CMK (cell line): ENCODE measurements around the gene TMEM269.
"Not testable (repeated sequence)": the region's sequence is repeated elsewhere in the genome, so short reads cannot be mapped to it uniquely, and the experiment has no call there.

ENCODE experiments used
- DNase-seq: peaks from one replicate; pipeline ENCODE4 v3.0.0-alpha.2; 2010; ENCODE audit warnings: low read depth

The TMEM269 gene

DNA sequence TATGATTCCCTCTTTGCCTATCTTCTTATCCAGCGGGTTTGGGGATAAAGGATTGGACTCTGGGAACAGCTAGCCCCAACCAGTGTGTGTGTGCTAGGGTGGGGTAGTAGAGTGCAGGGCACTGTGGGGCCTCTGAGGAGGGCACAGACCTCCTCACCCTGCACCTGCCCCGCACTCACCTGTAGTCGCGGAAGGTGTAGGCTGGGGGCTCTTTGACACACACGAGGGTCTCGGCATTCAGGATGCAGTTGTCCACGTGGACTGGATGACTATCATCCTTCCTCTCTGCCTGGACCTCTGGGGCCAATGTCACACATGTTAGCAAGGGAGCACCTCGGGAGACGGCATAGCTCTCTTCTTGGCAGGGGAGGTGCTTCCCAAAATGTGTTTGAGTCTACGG lies 36.8 kb upstream of the TMEM269 start:
- no peak for DNase-seq

DNA sequence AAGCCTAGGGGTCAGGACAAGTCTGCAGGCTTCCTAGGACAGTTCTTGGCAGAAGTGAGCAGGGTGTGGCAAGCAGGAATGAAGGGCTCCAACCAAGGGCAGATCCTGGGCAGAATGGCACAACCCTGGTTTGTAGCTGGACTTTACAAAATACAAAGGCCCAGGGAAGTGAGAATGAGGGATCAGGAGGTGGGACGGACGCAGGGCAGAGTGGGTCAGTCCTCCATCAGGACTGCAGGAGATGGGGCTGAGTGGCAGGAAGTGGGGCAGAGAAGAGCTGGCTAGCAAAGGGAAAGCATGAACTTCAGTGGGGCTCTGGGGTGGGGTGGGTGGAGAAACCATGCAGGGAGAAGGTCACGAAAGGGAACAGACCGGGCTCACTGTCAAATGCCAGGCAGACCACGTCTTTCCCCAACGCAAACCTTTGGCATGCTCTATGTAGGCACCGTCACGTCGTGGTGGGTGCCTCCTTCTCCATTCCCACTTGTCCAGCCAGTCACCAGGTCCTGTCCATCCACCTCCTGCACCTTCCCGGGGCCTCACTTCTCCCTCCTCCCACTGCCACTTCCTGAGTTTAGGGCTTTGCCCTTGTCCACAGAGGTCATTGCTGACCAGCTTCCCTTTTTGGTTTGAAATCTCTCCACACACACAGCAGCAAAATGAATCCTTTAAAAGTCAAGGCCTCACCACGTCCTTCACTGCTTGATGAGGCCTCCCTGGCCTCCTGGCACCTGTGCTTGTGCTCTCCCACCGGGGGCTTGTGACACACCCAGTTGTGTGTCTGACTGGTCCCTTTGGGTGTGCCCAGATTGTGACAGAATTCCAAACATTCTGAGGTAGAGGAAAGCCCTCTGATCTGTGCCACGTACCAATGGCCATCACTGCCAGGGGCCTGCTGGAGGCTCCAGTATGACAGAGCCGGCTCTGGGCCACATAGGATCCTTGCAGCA lies 36.1 kb upstream of the TMEM269 start:
- DNase-seq = no peak

DNA sequence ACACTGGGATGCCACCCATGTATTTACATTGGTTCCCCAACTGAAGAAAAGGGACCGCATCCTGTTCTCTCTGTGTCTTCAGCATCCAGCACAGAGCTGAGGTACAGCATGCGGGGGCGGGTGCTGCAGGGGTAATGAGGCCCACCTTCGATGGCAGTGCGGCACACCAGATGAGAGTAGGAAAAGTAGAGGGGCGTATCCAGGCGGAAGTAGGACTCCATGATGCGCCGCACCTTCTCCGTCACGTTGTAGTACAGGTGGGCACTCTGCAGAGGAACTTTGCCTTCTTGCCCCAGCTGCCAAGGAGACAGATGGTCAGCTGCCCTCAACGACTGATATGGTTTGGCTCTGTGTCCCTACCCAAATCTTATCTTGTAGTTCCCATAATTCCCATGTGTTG lies 34.8 kb upstream of the TMEM269 start:
- no peak for DNase-seq

DNA sequence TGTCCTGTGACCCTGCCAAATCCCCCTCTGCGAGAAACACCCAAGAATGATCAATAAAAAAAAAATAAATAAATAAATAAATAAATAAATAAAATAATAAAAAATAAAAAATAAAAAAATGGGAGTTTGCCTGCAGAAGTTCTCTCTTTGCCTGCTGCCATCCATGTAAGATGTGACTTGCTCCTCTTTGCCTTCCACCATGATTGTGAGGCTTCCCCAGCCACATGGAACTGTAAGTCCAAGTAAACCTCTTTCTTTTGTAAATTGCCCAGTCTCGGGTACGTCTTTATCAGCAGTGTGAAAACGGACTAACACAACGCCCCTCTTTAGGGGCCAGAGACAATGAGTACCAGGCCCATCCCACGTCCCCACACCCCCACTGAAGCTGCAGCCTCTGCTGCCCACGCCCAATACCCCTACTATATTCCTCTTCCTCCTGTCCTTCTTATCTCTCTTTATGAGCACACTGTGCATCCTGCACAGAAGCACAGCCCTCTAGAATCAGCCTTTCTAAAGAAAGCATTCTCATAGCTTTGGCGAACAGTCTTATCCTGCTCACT lies 33.2 kb upstream of the TMEM269 start:
- not testable (repeated sequence) for DNase-seq

DNA sequence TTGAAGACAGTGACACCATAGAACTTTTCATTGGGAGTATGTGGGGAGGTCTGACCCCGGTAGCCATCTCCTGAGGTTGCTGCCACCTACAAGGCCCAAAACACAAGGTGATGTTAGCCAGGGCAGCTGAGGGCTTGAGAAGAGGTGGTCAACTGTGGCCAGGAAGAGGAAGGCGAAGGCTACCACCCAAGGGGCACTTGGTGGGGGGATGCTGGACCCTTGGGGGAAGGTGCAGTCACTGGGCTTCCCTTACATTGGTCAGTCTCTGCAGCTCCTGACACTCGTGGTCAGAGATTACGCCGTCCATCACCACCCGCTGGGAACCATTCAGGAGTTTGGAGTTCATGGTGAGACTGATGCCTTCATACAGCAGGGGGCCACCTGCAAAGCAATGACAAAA lies 32.5 kb upstream of the TMEM269 start:
- DNase-seq = no peak

DNA sequence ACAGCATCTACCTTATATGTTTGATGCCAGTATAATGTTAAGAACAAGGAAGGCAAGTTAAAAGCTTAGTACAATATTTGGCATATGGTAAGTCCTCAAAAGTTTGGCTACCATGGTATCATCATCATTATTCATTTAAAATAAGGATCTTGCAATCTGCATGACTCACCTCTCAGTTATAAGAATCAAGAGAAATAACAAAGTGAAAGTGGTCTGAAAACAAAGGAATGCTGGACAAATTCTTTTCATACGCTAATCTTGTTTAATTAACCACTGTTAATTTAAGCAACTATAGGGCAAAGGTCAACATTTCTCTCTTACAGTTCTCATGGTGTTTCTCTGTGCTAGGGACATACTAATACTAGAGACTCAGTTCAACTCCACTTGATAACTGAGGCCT lies 31.7 kb upstream of the TMEM269 start:
- no peak for DNase-seq

DNA sequence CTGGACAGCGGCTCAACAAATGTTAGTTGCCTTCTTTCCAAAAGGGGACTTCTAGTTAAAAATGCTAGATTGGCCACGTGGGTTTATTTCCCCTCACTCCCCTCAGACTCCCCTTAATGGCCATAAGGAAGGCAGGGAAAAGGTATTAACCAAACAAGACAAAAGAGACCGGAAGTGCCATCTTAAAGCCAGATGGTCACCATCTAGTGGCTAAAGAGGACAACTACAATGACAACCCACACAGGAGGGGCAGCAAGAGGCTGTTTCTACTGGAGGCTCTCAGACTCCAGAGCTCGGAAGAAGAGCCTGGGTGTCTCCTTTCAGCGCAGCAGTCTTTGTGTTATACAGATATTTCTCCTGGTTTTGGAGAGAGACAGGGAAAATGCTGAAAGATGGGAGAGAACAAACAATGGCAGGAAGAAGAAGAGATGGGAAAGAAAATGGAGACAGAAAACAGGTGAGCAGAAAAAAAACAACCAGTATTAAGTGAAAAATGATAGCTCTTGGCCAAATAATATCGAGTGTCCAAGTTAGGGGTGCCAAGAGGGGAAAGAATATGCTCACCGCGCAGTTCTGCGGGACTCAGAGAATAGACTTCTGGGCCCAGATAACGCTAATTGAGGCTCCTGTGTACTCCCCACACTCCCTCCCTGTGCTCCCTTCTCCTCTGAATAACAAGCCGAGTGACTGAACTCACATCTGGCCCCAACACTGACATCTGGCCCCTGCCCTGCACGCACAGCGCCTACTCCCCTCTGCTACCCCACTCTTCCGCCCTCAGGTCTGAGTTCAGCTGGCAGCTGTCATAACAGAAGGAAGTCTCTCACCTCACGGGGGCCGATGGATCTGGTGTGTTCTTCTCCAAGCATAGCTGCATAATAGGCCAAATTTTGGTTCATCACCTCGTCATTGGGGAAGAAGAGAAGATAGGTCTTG lies 27.6 kb upstream of the TMEM269 start:
- peak; percentile 66 for DNase-seq

DNA sequence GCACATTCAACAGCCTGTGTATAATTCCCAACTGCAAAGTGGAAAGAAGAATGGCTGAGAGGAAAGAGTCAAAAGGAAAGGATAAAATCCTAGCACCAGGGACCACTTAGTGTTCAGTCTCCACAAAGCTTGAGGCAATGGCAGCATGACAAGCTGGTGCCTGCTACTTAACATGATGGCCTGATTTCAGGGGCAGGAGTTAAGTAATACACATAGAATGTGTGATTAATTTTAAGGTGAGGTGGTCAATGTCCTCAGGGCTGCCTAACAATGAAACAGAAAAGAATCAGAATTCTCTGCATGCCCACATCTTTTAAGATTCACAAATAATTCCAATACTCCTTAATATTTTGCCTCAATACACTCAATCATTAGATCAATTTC lies 26.9 kb upstream of the TMEM269 start:
- no peak for DNase-seq

DNA sequence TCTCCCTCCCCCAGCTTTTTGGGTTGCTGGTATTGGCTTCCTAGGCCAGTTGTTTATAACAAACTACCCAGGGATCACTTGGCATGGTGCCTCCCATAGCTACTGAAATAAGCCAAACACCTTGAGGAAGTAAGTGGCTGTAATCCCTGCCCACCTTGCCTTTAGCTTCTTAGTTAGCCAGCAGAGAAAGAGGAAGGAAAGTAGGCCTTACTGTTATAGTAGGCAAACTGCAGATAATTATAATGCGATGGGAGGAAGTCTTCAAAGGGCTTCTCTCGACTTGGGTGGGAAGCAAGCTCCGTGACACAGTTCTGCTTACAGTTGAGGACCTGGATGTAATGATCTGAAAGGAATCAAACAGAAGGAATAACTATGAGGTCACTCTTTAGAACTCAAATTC lies 26.1 kb upstream of the TMEM269 start:
- DNase-seq = no peak

DNA sequence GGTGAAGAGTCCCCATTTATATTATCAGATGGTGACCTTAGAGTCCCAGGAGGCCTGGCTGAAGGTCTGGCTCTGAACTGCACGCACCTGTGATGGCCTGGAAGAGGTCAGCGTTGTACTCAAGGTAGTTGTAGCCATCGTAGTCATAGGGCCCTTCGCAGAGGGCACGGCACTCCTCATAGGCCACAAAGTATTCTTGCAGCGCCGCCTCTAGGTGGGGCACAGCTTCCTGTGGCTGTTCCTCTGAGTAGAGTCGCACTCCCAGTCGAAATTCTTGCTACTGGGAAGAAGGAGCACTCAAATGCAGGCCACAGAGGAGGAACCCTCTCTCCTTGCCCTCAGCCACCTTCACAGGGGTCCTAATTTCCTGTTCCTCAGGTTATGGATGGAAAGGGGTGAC lies 25.7 kb upstream of the TMEM269 start:
- no peak for DNase-seq

DNA sequence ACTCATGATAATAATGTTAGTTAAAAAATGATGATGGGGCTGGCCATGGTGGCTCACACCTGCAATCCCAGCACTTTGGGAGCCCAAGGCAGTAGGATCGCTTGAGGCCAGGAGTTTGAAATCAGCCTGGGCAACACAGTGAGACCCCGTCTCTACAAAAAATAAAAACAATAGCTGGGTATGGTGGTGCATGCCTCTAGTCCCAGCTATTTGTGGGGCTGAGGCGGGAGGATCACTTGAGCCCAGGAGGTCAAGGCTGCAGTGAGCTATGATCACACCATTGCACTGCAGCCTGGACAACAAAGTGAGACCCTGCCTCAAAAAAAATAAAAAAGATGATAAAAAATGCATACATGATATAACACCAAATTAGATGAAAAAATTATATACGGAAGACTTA lies 23.2 kb upstream of the TMEM269 start:
- DNase-seq = no peak

DNA sequence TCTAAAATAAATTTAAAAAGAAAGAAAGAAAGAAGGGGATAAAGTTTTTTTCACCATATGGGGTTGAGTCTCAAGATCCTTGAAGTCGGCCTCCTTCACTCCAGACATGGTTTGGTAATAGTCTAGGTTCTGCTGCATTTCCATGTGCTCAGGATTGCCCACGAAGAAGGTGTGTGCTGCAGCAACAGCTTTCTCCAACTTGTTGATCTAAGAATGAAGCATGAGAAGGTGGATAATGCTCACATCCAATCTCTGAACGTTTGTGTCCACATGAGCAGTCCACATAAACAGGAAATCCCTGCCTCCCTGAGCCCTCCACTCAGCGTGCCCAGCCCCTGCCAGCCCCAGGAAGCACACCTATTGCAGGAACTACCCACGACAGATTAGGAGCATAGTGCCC lies 22.5 kb upstream of the TMEM269 start:
- no peak for DNase-seq

DNA sequence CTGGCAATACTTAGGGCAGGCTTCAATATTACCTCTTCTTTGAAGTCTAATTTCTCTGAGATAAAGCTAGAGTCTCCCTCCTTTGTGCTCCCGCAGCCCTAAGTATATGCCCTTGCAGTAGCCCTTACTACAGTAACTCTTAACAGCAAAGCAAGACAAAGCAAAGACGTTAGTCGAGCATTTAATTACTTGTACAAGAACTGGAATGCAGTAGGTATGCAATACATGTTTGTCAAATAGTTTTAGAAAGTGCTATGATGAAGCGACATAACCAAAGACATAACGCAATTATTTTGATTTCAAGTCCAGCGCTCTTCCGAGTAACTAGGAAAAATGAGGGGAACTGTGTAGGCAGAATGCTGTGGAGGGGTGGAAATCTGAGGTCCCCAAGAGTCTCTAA lies 19.5 kb upstream of the TMEM269 start:
- no peak for DNase-seq

DNA sequence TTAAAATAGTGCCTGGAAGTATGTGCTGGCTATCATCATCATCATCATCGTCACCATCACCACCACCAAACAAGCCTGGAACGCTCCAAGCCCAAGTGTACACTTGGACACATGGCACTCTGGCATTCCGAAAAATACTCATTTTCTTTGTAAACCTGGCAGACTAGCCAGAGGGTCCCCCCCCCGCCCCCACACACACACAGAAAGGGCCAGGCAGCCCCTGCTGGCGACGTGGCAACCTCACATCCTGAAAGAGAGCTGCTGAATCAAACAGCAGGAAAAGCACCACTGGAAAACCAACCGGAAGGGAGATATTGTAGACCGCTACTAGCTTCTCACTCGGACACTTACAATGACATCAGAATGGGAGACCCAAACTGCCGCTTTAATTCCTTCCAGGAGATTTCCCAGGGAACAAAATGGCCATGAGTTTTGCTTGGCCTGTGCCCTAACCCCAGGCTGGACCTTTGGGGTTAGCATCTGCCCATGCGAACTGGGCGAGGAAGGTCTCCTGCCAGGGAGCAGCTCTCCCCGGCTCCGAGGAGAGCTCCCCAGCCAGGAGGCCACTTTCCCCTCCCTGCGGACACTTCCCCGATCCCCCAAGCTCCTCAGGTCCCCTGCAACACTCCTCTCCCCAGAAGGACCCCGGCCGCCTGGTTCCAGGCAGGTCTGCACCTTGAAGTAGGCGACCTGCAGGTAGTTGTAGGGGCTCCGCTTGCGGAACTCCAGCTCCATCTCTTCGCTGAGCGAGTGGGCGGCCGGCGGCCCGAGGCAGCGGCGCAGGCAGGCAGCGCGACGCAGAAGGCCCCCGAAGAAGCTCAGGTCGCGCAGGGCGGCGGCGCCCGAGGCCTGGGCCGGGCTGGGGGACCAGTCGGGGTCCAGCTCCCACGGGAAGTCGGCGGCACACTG lies 18.7 kb upstream of the TMEM269 start:
- DNase-seq = no peak

DNA sequence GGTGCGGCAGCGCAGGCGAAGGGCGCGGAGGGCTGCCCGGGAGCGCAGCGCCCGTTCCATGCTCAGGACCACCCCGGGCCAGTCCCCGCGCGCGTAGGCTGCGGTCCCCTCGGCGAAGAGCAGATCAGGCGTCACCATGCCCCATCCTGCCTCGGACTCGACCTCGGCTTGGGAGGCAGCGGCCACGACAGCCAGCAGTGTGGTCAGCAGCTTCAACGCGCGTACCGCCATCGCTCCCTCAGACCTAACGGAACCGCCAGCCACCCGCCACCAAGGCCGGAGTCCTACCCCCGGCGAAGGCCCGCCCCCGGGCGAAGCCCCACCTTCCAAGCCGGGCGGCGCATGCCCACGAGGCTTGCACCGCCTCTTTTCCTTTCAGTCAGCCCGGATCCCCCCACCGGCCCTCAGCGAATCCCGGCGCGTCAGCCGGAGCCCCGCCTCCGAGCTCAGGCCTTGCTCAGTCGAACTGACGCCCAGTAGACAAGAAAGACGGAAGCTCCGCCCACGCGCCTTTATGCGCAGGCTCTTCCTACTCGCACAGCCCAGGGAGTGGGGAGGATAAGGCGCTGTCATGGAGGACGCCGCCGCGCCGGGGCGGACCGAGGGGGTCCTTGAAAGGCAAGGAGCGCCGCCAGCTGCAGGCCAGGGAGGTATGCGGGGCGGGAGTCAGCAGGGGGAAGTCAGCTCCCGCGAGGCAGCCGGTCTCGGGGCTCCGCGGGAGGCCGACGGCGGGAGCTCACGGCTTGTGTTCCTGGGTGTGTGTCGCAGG lies 17.9 kb upstream of the TMEM269 start, which contains the start of the genes C1orf50 and P3H1:
C1orf50 (plus strand) TSS at position 509 of the 769 bp plus-strand sequence; CDS start at position 572, 63 bp downstream.
P3H1 (minus strand) TSS at position 288 of the 769 bp plus-strand sequence; CDS start at position 231, 57 bp downstream.
- DNase-seq = peak; percentile 99

DNA sequence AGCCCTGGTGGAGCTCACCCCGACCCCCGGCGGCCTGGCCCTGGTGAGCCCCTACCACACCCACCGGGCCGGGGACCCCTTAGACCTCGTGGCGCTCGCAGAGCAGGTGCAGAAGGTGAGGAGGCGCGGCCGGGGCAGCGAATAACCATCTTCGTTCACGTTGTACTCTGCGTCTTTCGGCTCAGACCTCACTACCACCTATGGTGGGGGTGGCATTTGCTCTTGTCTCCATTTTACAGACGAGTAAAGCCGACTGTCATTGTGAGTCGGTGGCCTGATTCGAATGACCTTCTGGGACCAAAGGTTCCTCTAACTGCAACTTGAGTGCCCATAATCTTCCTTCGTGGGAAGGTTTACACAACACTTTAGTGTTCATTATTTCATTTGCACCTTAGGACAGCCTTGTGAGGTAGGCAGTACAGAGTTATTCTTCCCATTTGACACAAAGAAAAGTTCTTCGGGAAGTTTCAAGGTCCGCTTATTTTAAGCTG lies 17.2 kb upstream of the TMEM269 start:
- DNase-seq = no peak

DNA sequence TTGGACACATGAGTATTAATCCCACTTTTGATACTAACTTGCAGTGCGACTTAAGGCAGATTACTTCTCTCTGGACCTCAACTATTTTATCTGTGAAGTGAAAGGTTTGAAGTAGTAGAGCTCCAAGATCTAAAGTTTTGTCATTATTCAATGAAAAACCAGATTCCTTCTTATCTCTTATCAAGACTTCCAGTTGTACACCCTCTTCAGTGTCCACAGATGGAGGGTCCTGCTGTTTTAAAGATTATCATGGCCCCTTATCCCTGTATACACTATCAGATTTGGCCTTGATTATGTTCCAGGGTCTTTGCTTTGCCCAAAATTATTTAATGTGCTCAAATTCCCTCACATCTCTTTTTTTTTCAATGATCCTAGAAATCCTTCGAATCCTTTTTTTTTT lies 16.6 kb upstream of the TMEM269 start:
- DNase-seq = no peak

DNA sequence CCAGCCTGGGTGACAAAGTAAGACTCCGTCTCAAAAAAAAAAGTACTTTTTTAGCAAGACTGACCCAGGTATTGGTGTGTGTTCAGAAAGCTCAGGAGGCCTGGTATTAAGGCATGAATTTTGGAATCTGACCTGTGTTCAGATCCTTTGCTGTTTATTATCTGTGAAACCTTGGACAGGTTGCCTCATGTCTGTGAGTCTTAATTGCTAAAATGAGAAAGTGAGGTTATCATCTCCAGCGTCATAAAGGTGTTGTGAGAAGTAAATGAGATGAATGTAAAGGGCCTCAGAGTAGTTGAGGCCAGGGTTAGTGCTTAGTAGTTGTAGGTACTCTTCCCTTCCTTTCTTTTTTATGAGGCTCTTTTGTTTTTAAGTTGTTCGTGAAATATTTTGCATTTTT lies 15.0 kb upstream of the TMEM269 start:
- DNase-seq = no peak

DNA sequence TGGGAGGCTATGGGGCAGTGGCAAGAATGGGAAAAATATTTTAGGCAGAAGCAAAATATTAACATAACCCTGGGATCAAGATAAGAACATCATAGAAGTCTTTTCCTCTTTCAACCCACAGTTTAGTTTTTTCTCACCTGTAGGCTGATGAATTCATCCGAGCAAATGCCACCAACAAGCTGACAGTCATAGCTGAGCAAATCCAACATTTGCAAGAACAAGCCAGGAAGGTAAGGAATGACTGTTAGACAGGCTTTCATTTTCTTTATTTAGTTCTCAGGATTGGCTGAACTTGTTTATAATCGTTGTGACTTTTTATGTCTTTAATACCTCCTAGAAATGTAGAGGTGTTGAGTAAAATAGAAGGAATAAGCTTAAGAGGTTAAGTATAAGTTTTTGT lies 11.4 kb upstream of the TMEM269 start:
- no peak for DNase-seq

DNA sequence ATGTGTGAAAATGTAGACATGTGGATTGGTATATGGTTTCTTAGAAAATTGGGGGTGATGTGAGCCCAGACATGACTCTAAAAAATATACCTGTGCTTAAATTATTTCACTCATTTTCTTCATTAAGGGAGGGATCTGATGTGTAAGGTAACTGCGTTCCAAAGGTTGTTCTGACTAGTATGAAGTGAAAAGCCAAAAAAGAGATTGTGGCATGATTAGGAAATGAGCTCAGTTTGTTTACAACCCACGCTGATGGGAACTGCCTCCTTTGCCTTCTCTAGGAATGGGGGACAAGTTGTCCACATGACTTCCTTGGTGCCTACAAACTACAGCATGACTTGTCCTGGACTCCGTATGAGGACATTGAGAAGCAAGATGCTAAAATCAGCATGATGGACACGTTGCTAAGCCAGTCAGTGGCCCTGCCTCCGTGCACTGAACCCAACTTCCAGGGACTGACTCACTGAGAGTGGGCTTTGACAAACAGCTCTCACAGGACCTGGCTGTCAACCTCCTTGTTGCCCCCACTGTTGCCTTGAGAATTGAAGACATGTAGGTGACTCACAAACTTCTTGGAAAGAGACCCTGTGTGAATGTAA lies 9.8 kb upstream of the TMEM269 start:
- no peak for DNase-seq
